NOMO-1 treated with dmso at 0.1 percent for 144 hours (cell line): ENCODE results near the gene GPHA2.

Experiments
- DNase-seq: peaks from one replicate; lab custom pipeline; 2025; ENCODE audit not compliant: unreplicated experiment; lab: John Stamatoyannopoulos, UW

Gene GPHA2

GRCh38 chr11:64911689-64912088 is 24.0 kb downstream of the GPHA2 start:
- DNase-seq, result no peak

- DNase-seq, result no peak
Observed at GRCh38 chr11:64911142-64911541, 24.6 kb downstream of the GPHA2 start.

- no peak for DNase-seq
Observed at GRCh38 chr11:64910451-64911093, 25.1 kb downstream of the GPHA2 start.

GRCh38 chr11:64909653-64910343 is 25.9 kb downstream of the GPHA2 start:
- no peak for DNase-seq

GRCh38 chr11:64908766-64909165 is 26.9 kb downstream of the GPHA2 start:
- DNase-seq, result no peak

- DNase-seq, result no peak
Observed at GRCh38 chr11:64906314-64906635, 29.4 kb downstream of the GPHA2 start.

- DNase-seq, result no peak
Observed at GRCh38 chr11:64905516-64906313, 30.0 kb downstream of the GPHA2 start.

- no peak for DNase-seq
Observed at GRCh38 chr11:64903291-64903833, 32.3 kb downstream of the GPHA2 start.

GRCh38 chr11:64902102-64902900 is 33.4 kb downstream of the GPHA2 start:
- DNase-seq, result no peak

GRCh38 chr11:64900774-64901173 is 34.9 kb downstream of the GPHA2 start:
- DNase-seq, result no peak

- DNase-seq, result no peak
Observed at GRCh38 chr11:64900263-64900678, 35.4 kb downstream of the GPHA2 start.

- no peak for DNase-seq
Observed at GRCh38 chr11:64898541-64898940, 37.2 kb downstream of the GPHA2 start.

GRCh38 chr11:64898076-64898445 is 37.6 kb downstream of the GPHA2 start:
- no peak for DNase-seq

GRCh38 chr11:64897381-64898075 is 38.2 kb downstream of the GPHA2 start:
- DNase-seq, result no peak

- no peak for DNase-seq
Observed at GRCh38 chr11:64896448-64897022, 39.2 kb downstream of the GPHA2 start.

- no peak for DNase-seq
Observed at GRCh38 chr11:64894812-64895452, 40.8 kb downstream of the GPHA2 start.

GRCh38 chr11:64894070-64894811 is 41.5 kb downstream of the GPHA2 start:
- peak; percentile 82 for DNase-seq

- DNase-seq, result no peak
Observed at GRCh38 chr11:64893194-64894069, 42.3 kb downstream of the GPHA2 start.
